HepG2 (cell line): ENCODE measurements around the gene CREM. TPM values are rescaled to one million over a fixed set of nuclear protein-coding genes. Genes with fewer than 3 reads are reported as not detected.

Experiments used
- ATAC-seq: fragments of 200-7000 bp; cut with Tn5 transposase; 3 replicates; pipeline ENCODE4 v1.9.1; 2020; ENCODE audit warnings: mild to moderate bottlenecking, moderate library complexity
- BruUV-seq: library from RNA; stranded (reverse); fragments of 400-500 nt; replicated peaks from 2 replicates; lab custom pipeline; 2021; lab: Mats Ljungman, UMichigan
- CTCF ChIA-PET: fragments of 300-600 bp; formaldehyde crosslinking; extraction: SDS; loops from one replicate; lab custom pipeline; 2021; ENCODE audit warnings: low total read pairs, inconsistent platforms, low intra/inter-chr PET ratio; lab: Yijun Ruan, JAX
- POLR2A ChIA-PET: fragments of 350-600 bp; sonication (Branson Sonifier 250); formaldehyde crosslinking; loops from one replicate; lab custom pipeline; 2020; ENCODE audit warnings: antibody characterized with exemption, inconsistent platforms; lab: Yijun Ruan, JAX
- DNase-seq: peaks from one replicate; pipeline ENCODE4 v3.0.0-alpha.2; 2015; ENCODE audit warnings: low spot score
- FAIRE-seq: peaks from 3 replicates; lab custom pipeline; 2011; peaks lifted over from hg19 to GRCh38; lab: Jason Lieb, UNC
- H2AFZ ChIP-seq: one replicate; pipeline ENCODE4 v1.6.1; 2011; ENCODE audit warnings: low read length, inconsistent platforms
- H3K27ac ChIP-seq: fragments of 300-600 bp; 3 replicates; pipeline ENCODE4 v1.8.0; 2011; ENCODE audit warnings: mixed run types, mild to moderate bottlenecking, mixed read lengths, low read length, inconsistent platforms; ENCODE audit not compliant: insufficient read depth; ENCODE audit errors: extremely low read length
- H3K27me3 ChIP-seq, 2 experiments: fragments of 200-600 bp in 1 of 2; 2 replicates in 1 of 2; 3 replicates in 1 of 2; pipeline versions ENCODE4 v1.6.0 to v1.8.0; 2011; ENCODE audit warnings: low read length in 2 of 2, mild to moderate bottlenecking in 2 of 2, moderate library complexity in 2 of 2, inconsistent platforms in 1 of 2; ENCODE audit not compliant: insufficient read depth in 2 of 2, control insufficient read depth in 1 of 2
- H3K36me3 ChIP-seq, 2 experiments: fragments of 200-600 bp in 1 of 2; replicated peaks in 1 of 2; 2 replicates in 1 of 2; 3 replicates in 1 of 2; pipeline versions ENCODE4 v1.5.1 to v1.8.0; 2011; ENCODE audit warnings: low read length in 2 of 2, inconsistent platforms in 1 of 2; ENCODE audit not compliant: insufficient read depth in 2 of 2, control insufficient read depth in 1 of 2
- H3K4me1 ChIP-seq: 2 replicates; pipeline ENCODE4 v1.5.1; 2012; ENCODE audit warnings: low read length, inconsistent platforms; ENCODE audit not compliant: insufficient read depth
- H3K4me2 ChIP-seq: 2 replicates; pipeline ENCODE4 v1.6.0; 2011; ENCODE audit warnings: low read depth, low read length, inconsistent platforms
- H3K4me3 ChIP-seq, 3 experiments: fragments of 200-600 bp in 1 of 3; sonication (generic), shearing (Covaris generic) in 1 of 3; replicated peaks in 1 of 3; 2 replicates each; pipeline ENCODE4 v1.5.1; 2011 to 2016; ENCODE audit warnings: low read length in 3 of 3, inconsistent platforms in 2 of 3, low read depth in 2 of 3, mild to moderate bottlenecking in 2 of 3, control low read depth in 1 of 3, mixed read lengths in 1 of 3; ENCODE audit not compliant: insufficient read depth in 1 of 3
- H3K79me2 ChIP-seq: one replicate; pipeline ENCODE4 v1.6.1; 2011; ENCODE audit warnings: low read length, inconsistent platforms; ENCODE audit not compliant: insufficient read depth
- H3K9ac ChIP-seq: 2 replicates; pipeline ENCODE4 v1.6.0; 2011; ENCODE audit warnings: mild to moderate bottlenecking, low read depth, low read length, inconsistent platforms; ENCODE audit not compliant: insufficient read depth
- H3K9me3 ChIP-seq: 2 replicates; pipeline ENCODE4 v1.5.1; 2012; ENCODE audit warnings: mild to moderate bottlenecking, low read length
- H4K20me1 ChIP-seq: 2 replicates; pipeline ENCODE4 v1.6.0; 2011; ENCODE audit warnings: inconsistent platforms, mild to moderate bottlenecking, low read length, moderate library complexity; ENCODE audit not compliant: insufficient read depth
- ATF5 ChIP-seq: sonication (generic); formaldehyde crosslinking; IDR thresholded peaks from 2 replicates; pipeline ENCODE4 v1.4.0; 2020; ENCODE audit warnings: mild to moderate bottlenecking, low read depth, missing genetic modification reagents
- BORCS8-MEF2B ChIP-seq: sonication (generic); formaldehyde crosslinking; IDR thresholded peaks from 2 replicates; pipeline ENCODE4 v1.8.0; 2022; ENCODE audit warnings: mild to moderate bottlenecking, missing genetic modification reagents
- DPF2 ChIP-seq: sonication (generic); formaldehyde crosslinking; IDR thresholded peaks from 2 replicates; pipeline ENCODE4 v1.4.0; 2020; ENCODE audit warnings: mild to moderate bottlenecking, low read depth, missing genetic modification reagents, borderline replicate concordance
- HNF1A ChIP-seq, 2 experiments: sonication (generic) in 1 of 2; formaldehyde crosslinking in 1 of 2; IDR thresholded peaks; 2 replicates each; pipeline versions ENCODE4 v1.4.0 to v1.6.1; 2016 to 2020; ENCODE audit warnings: borderline replicate concordance in 1 of 2, low read depth in 1 of 2, mild to moderate bottlenecking in 1 of 2, missing genetic modification reagents in 1 of 2
- HNRNPK ChIP-seq: fragments of 200-400 bp; formaldehyde crosslinking; IDR thresholded peaks from 2 replicates; pipeline ENCODE4 v1.6.1; 2018; ENCODE audit warnings: low read length, low read depth, moderate library complexity, mild to moderate bottlenecking; ENCODE audit not compliant: poor library complexity, severe bottlenecking
- KDM3A ChIP-seq: IDR thresholded peaks from 2 replicates; pipeline ENCODE4 v1.6.1; 2018; ENCODE audit warnings: low read depth, missing compliant biosample characterization
- KDM4B ChIP-seq: sonication (generic); formaldehyde crosslinking; IDR thresholded peaks from 2 replicates; pipeline ENCODE4 v1.4.0; 2020; ENCODE audit warnings: missing genetic modification reagents
- PLRG1 ChIP-seq: fragments of 450-650 bp; conservative IDR thresholded peaks from 2 replicates; pipeline ENCODE4 v1.6.1; 2016
- RAD21 ChIP-seq: fragments of 450-650 bp; formaldehyde crosslinking; IDR thresholded peaks from 2 replicates; pipeline ENCODE4 v1.5.0; 2020; ENCODE audit warnings: mild to moderate bottlenecking
- RARG ChIP-seq: sonication (generic); formaldehyde crosslinking; IDR thresholded peaks from 2 replicates; pipeline ENCODE4 v1.4.0; 2020; ENCODE audit warnings: low read depth, mild to moderate bottlenecking, missing genetic modification reagents
- SP140L ChIP-seq: sonication (generic); formaldehyde crosslinking; IDR thresholded peaks from 2 replicates; pipeline ENCODE4 v1.4.0; 2020; ENCODE audit warnings: missing genetic modification reagents, borderline replicate concordance
- SP2 ChIP-seq: sonication (generic); formaldehyde crosslinking; IDR thresholded peaks from 2 replicates; pipeline ENCODE4 v1.5.1; 2020; ENCODE audit warnings: mild to moderate bottlenecking, missing genetic modification reagents
- TP53 ChIP-seq: sonication (generic); formaldehyde crosslinking; conservative IDR thresholded peaks from 2 replicates; pipeline ENCODE4 v1.4.0; 2020; ENCODE audit warnings: missing genetic modification reagents
- ZFP41 ChIP-seq: sonication (generic); formaldehyde crosslinking; IDR thresholded peaks from 2 replicates; pipeline ENCODE4 v1.4.0; 2020; ENCODE audit warnings: mild to moderate bottlenecking, missing genetic modification reagents, borderline replicate concordance
- ZNF143 ChIP-seq: sonication (generic); formaldehyde crosslinking; IDR thresholded peaks from 2 replicates; pipeline ENCODE4 v1.4.0; 2020; ENCODE audit warnings: missing genetic modification reagents
- ZNF264 ChIP-seq: sonication (generic); formaldehyde crosslinking; IDR thresholded peaks from 2 replicates; pipeline ENCODE4 v1.4.0; 2020; ENCODE audit warnings: missing genetic modification reagents
- ZNF629 ChIP-seq: sonication (generic); formaldehyde crosslinking; conservative IDR thresholded peaks from 2 replicates; pipeline ENCODE4 v1.5.0; 2020; ENCODE audit warnings: missing genetic modification reagents
- ZNF704 ChIP-seq: sonication (generic); formaldehyde crosslinking; IDR thresholded peaks from 2 replicates; pipeline ENCODE4 v1.8.1; 2023; ENCODE audit warnings: mild to moderate bottlenecking, inconsistent platforms, moderate library complexity, missing genetic modification reagents, borderline replicate concordance
- ZNF780A ChIP-seq: sonication (generic); formaldehyde crosslinking; IDR thresholded peaks from 2 replicates; pipeline ENCODE4 v1.8.0; 2022; ENCODE audit warnings: mild to moderate bottlenecking, missing genetic modification reagents, moderate library complexity
- WGBS: methylation state at CpG from one replicate; pipeline ENCODE4 v1.1.6; 2017; ENCODE audit warnings: low lambda C conversion rate; 5-methylcytosine and 5-hydroxymethylcytosine counted together
- in situ Hi-C: cut with HindIII; loops from 2 replicates; pipeline ENCODE4 v1.10.0; 2017; ENCODE audit warnings: low pct_unique_long_range_greater_than_20kb; ENCODE audit not compliant: extremely low pct_ligation_motif_present
- intact Hi-C: fragments of 100-400 bp; cut with micrococcal nuclease; formaldehyde crosslinking; loops from one replicate; pipeline ENCODE4 v1.10.0; 2022; ENCODE audit not compliant: unreplicated experiment
- polyA plus RNA-seq, 8 experiments: library from polyadenylated mRNA; depleted of rRNA in 3 of 8; stranded (reverse) in 7 of 8; unstranded in 1 of 8; fragments of >200 nt; fragmentation: Illumina TruSeq in 4 of 8; extraction: Trizol in 4 of 8; gene quantifications; 2 replicates each; pipeline versions ENCODE4 v1.2.1 to v1.2.3, GENCODE V29; 2011 to 2016; ENCODE audit warnings: low read depth in 4 of 8, missing spikeins in 1 of 8, mixed read lengths in 1 of 8; ENCODE audit not compliant: insufficient read depth in 1 of 8
- total RNA-seq, 5 experiments: library from RNA; depleted of rRNA; stranded (reverse); fragments of >200 nt; fragmentation: Illumina TruSeq; extraction: Trizol; gene quantifications; 2 replicates each; pipeline ENCODE4 v1.2.3, GENCODE V29; 2016; ENCODE audit warnings: low read depth in 1 of 5

The CREM gene
- total and polyA plus RNA-seq, 2 of the 13 experiments (the other 11 are each of a cell fraction or from before 2014, with no cell fraction given), result 21.3 to 25.4 TPM

GRCh38 chr10:35126062-35126529 is 550 bp upstream of the CREM start:
- Histone ChIP-seq H2AFZ (no peak overlapping the region), H3K9ac (peak overlapping the region; percentile 78), H4K20me1 (no peaks in the 10 kb centered on the region), H3K4me1 (peaks cover 60% of the 10 kb centered on the region), H3K4me3 (peak overlapping the region; percentile 54 to 98 (median 72)), H3K36me3 (no peaks in the 10 kb centered on the region), H3K79me2 (peaks cover 18% of the 10 kb centered on the region), H3K4me2 (peak overlapping the region; percentile 99), H3K9me3 (no peaks in the 10 kb centered on the region), H3K27ac (peak overlapping the region; percentile 99), H3K27me3 (no peaks in the 10 kb centered on the region; a peak in 1 of 5 replicates)
- ChIA-PET POLR2A (interaction anchor here (0.6 to 2.7 kb wide), 16 partner anchors 9 to 239 kb away, joined by 3 to 26 read pairs (median 4); partner anchors contain the start of gene CUL2), CTCF (interaction anchor here (1.2 kb wide), 1 partner anchor 92 kb away, joined by 7 read pairs; no protein-coding TSS in a partner anchor)
- intact Hi-C loops, result loop anchor here (1.0 to 5.0 kb wide), 2 partner anchors 71 to 92 kb away; no protein-coding TSS in a partner anchor
- WGBS, result 58% methylated on average over 13 of the region's 13 CpGs
- BruUV-seq, result TSS peak; percentile 87
- in situ Hi-C loops, result no loop called here
- no peak for ATAC-seq
- DNase-seq, result no peak
- no peak for FAIRE-seq
- no peak for TF ChIP-seq HNRNPK
- TF ChIP-seq ZNF264 (CRISPR knock-in tag), result 0 out of 2 replicates have a peak, but pooled peaks have one; percentile 53
- 0 out of 2 replicates have a peak, but pooled peaks have one; percentile 2 for TF ChIP-seq RAD21
- TF ChIP-seq TP53 (CRISPR knock-in tag), result 0 out of 2 replicates have a peak, but pooled peaks have one; percentile 64
- peak; percentile 54; the same call in 1 of the 2 replicates for TF ChIP-seq ZNF704 (CRISPR knock-in tag)
- no peak for TF ChIP-seq DPF2 (CRISPR knock-in tag)
- no peak for TF ChIP-seq SP2 (CRISPR knock-in tag)
- no peak for TF ChIP-seq ZNF780A
- 0 out of 2 replicates have a peak, but pooled peaks have one; percentile 27 for TF ChIP-seq ZNF143
- TF ChIP-seq ATF5 (CRISPR knock-in tag), result no peak
- no peak for TF ChIP-seq BORCS8-MEF2B (CRISPR knock-in tag)
- 0 out of 2 replicates have a peak, but pooled peaks have one; percentile 11 for TF ChIP-seq ZNF629
- no peak for TF ChIP-seq HNF1A (IDR thresholded peaks at IDR 0.05; ENCODE audit: low read depth)
- TF ChIP-seq HNF1A (CRISPR knock-in tag; IDR thresholded peaks at IDR 0.05; ENCODE audit: borderline replicate concordance), result no peak
- no peak for TF ChIP-seq SP140L (CRISPR knock-in tag)
- no peak for TF ChIP-seq RARG (CRISPR knock-in tag)
- no peak for TF ChIP-seq KDM3A (CRISPR knock-in tag)
- TF ChIP-seq ZFP41 (CRISPR knock-in tag), result no peak
- TF ChIP-seq KDM4B, result no peak
- TF ChIP-seq PLRG1, result no peak
